Ramos (cell line): Measurements from ENCODE around the gene SPATA31E1.
"Not testable (repeated sequence)": the region's sequence is repeated elsewhere in the genome, so short reads cannot be mapped to it uniquely, and the experiment has no call there.

Source experiments
- in situ Hi-C: fragments of 300-500 bp; cut with MboI; formaldehyde crosslinking; loops from one replicate; pipeline ENCODE4 v1.14.3; 2022; ENCODE audit warnings: low sequenced_read_pairs; ENCODE audit not compliant: unreplicated experiment

The SPATA31E1 gene

GRCh38 chr9:87884578-87885459 lies 2.1 kb downstream of the SPATA31E1 start:
- in situ Hi-C loops, result no loop called here

- in situ Hi-C loops, result no loop called here
Observed at GRCh38 chr9:87885484-87886189, 3.0 kb downstream of the SPATA31E1 start.

GRCh38 chr9:87886210-87886932 lies 3.7 kb downstream of the SPATA31E1 start:
- in situ Hi-C loops, result no loop called here

- in situ Hi-C loops, result no loop called here
Observed at GRCh38 chr9:87886933-87887505, 4.3 kb downstream of the SPATA31E1 start.

- in situ Hi-C loops, result no loop called here
Observed at GRCh38 chr9:87887661-87888480, 5.2 kb downstream of the SPATA31E1 start.

- in situ Hi-C loops, result no loop called here
Observed at GRCh38 chr9:87888501-87888900, 5.8 kb downstream of the SPATA31E1 start.

GRCh38 chr9:87889065-87889881 lies 6.6 kb downstream of the SPATA31E1 start:
- in situ Hi-C loops, result no loop called here

- in situ Hi-C loops, result no loop called here
Observed at GRCh38 chr9:87889882-87890252, 7.2 kb downstream of the SPATA31E1 start.

- in situ Hi-C loops, result no loop called here
Observed at GRCh38 chr9:87890837-87891236, 8.2 kb downstream of the SPATA31E1 start.

- in situ Hi-C loops, result no loop called here
Observed at GRCh38 chr9:87891754-87892153, 9.1 kb downstream of the SPATA31E1 start.

- in situ Hi-C loops, result no loop called here
Observed at GRCh38 chr9:87892956-87893355, 10.3 kb downstream of the SPATA31E1 start.

GRCh38 chr9:87894998-87895625 lies 12.4 kb downstream of the SPATA31E1 start:
- in situ Hi-C loops, result no loop called here

GRCh38 chr9:87896891-87897290 lies 14.2 kb downstream of the SPATA31E1 start:
- in situ Hi-C loops, result no loop called here

GRCh38 chr9:87898151-87898550 lies 15.5 kb downstream of the SPATA31E1 start:
- in situ Hi-C loops, result no loop called here

GRCh38 chr9:87902371-87902770 lies 19.7 kb downstream of the SPATA31E1 start:
- in situ Hi-C loops, result not testable (repeated sequence)

- in situ Hi-C loops, result no loop called here
Observed at GRCh38 chr9:87909310-87910041, 26.8 kb downstream of the SPATA31E1 start.

GRCh38 chr9:87910821-87911220 lies 28.1 kb downstream of the SPATA31E1 start:
- in situ Hi-C loops, result no loop called here

GRCh38 chr9:87917662-87918061 lies 35.0 kb downstream of the SPATA31E1 start, which contains the start of gene SPATA31C1:
Gene SPATA31C1, plus strand, starts transcription at chr9:87917962.
- in situ Hi-C loops, result not testable (repeated sequence)
